Measurements from ENCODE around the gene MAGEA6. TPM values are rescaled to one million over a fixed set of nuclear protein-coding genes. Genes with fewer than 3 reads are reported as not detected.
A peak's percentile ranks its signal among the peaks of the same experiment; 100 is the strongest.
"Not testable (repeated sequence)": the region's sequence is repeated elsewhere in the genome, so short reads cannot be mapped to it uniquely, and the experiment has no call there.

MAGEA6 gene
- not detected for total RNA-seq
- long read RNA-seq: 0 reads

DNA sequence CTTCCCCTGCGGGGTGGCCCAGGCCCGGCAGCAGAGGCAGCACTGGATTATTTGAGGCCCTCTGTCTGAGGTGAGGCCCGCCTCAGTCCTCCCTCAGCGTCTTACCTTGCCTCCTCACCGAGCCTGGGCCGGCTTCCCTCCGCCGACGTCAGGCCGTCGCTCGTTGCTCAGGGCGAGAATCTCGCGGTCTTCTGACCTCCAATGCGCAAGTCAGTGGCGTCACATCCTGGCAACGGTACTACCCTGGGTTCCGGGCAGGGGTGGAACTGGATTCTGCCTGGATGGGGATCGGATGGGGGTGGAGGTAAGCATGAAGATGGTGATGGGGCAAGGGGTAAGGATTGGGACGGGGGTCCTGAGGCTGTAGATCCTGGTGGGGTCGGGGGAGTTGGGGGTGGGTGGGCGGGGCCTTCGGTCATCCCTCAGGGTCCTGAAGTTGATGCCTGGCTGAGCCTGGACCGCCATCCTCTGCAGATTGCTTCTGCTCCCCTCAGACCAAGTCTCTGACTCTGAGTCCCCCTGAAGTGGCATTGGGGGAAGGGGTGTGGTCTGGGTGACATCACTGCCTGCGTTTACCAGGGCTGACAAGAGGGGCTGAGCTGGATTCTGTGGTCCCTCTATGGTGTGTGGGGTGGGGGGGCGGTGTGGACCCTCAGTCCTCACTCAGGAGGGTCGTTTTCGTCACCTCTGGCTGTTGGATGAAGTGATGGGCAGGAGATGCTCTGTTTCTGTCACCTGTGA, at the start of gene MAGEA6:
Gene MAGEA6, minus strand, starts transcription at position 141 of the 741 bp plus-strand sequence. CDS start 2,039 bp downstream, outside the sequence.
- DNase-seq (ENCODE audit: low spot score): not testable (repeated sequence)

- DNase-seq (ENCODE audit: low spot score): no peak
Measured at GRCh38 chrX:152819266-152819665, 49.8 kb upstream of the MAGEA6 start.

DNA sequence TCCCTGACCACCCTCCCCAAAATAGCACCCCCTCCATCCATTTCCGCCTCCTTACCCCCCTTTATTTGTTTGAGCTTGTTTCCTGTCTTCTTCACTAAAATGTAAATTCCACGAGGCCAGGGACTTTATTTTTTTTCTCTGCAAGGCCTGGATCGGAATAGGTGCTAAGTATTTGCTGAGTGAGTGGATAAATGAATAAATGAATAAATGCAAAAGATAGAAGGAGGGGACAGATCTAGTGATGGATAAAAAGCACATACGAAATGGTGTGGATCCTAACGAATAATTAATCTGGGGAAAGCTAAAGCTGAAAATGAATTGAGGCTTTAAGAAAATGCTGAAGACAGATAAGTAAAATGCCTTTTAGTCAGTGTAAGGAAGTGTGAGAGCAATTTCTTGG, 48.9 kb upstream of the MAGEA6 start:
- no peak for DNase-seq (ENCODE audit: low spot score)

GRCh38 chrX:152817078-152817764, 47.7 kb upstream of the MAGEA6 start:
- DNase-seq (ENCODE audit: low spot score): no peak

DNA sequence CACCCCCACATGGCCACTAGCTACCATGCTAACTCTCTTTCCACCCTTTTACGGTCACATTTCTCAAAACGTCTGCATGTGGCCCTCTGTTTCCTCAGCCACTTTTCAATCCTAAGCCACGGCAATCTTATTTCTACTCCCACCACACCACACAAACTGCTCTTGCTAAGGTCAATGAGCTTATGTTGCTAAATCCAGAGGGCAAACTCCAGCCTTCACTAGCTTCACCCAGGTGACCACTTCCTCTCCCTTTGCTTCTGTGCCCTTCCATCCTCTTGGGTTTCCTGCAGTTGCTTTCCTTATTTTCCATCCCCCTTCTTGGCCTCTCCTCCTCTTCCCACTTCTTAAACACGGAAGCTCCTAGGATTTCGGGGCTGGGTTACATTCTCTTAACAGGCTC, 44.6 kb upstream of the MAGEA6 start:
- no peak for DNase-seq (ENCODE audit: low spot score)

DNA sequence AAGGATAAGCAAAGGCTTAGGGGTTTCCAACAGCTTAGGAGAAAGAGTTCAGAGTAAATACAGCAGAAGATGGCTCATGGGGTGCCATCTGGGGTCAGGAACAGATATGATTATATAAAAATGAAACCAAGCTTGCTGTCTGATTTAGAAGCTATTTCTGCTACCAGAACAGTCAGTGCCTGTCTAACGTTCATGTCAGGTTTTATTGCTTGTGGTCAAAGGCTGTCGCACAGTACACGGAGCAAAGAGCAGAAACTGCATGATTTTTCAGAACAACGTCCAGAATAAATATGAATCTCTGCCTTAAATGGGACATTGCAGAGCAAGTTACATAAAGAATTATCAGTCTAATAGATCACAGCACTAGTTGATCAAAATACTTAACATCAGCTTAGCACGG, 43.7 kb upstream of the MAGEA6 start:
- DNase-seq (ENCODE audit: low spot score): no peak

DNA sequence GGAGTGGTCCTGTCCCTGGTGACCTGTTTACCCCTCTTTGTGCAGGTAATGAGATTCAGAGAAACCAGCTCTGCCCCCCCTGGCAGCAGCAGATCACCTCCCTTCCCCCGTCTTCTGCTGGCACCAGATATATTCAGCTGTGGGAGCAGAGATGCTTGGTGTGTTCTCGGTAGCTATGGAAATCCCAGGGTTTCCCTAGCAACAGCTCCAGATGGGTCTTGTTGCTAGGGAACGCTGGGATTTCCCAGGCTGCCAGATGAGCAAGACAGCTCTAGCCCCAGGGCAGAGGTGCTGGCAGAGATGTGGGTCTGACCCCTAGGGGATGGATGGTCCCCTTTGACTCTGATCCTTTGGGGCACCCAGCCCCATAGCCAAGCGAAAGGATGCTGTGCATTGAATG, 40.9 kb upstream of the MAGEA6 start:
- no peak for DNase-seq (ENCODE audit: low spot score)

GRCh38 chrX:152806035-152806434, 36.5 kb upstream of the MAGEA6 start:
- no peak for DNase-seq (ENCODE audit: low spot score)

GRCh38 chrX:152798945-152799344, 29.5 kb upstream of the MAGEA6 start:
- no peak for DNase-seq (ENCODE audit: low spot score)

GRCh38 chrX:152787062-152787461, 17.6 kb upstream of the MAGEA6 start:
- DNase-seq (ENCODE audit: low spot score): not testable (repeated sequence)

DNA sequence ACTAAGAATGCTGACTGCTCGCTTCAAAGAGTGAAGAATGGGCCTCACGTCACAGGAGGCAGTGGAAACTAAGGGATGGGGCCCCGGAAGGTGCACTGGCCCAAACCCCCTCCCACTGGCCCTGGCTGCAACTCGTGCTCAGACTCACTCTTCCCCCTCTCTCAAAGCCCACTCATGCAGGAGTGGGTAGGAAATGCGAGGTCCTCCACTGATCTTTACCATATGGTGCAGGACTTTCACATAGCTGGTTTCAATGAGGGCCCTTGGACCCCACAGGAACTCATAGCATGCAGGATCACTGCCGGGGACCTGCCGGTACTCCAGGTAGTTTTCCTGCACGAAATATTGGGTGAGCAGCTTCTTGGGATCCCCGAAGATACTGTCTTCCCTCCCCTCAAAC, 2.9 kb downstream of the MAGEA6 start:
- DNase-seq (ENCODE audit: low spot score): peak; percentile 85

GRCh38 chrX:152761582-152761981, 7.9 kb downstream of the MAGEA6 start:
- not testable (repeated sequence) for DNase-seq (ENCODE audit: low spot score)

DNA sequence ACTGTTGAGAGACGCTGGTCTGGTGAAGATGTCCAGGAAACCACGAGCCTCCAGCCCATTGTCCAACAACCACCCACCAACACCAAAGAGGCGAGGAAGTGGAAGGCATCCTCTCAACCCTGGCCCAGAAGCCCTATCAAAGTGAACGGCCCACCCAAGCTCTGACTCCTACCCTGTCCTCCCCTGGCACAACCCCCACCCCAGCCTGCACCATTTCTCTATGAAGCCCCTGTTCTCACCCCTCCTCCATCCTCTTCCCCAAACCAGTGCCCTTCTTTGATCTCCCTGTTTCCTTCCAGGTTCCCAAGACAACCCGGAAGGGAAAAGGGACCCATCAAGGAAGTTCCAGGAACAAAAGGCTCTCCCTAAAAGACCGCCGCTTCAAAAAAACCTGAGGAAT, 9.9 kb downstream of the MAGEA6 start:
- DNase-seq (ENCODE audit: low spot score): not testable (repeated sequence)

- DNase-seq (ENCODE audit: low spot score): not testable (repeated sequence)
Measured at GRCh38 chrX:152758918-152759317, 10.6 kb downstream of the MAGEA6 start, which contains the start of gene CSAG3. Gene CSAG3, plus strand, starts transcription at chrX:152759218.

GRCh38 chrX:152754871-152755270, 14.6 kb downstream of the MAGEA6 start:
- not testable (repeated sequence) for DNase-seq (ENCODE audit: low spot score)

- not testable (repeated sequence) for DNase-seq (ENCODE audit: low spot score)
Measured at GRCh38 chrX:152753686-152754650, 15.5 kb downstream of the MAGEA6 start, which contains the start of gene MAGEA2. Gene MAGEA2, minus strand, starts transcription at chrX:152753842. Its CDS starts 2,479 bp downstream, at chrX:152751363.

GRCh38 chrX:152738560-152738959, 30.9 kb downstream of the MAGEA6 start:
- DNase-seq (ENCODE audit: low spot score): no peak

DNA sequence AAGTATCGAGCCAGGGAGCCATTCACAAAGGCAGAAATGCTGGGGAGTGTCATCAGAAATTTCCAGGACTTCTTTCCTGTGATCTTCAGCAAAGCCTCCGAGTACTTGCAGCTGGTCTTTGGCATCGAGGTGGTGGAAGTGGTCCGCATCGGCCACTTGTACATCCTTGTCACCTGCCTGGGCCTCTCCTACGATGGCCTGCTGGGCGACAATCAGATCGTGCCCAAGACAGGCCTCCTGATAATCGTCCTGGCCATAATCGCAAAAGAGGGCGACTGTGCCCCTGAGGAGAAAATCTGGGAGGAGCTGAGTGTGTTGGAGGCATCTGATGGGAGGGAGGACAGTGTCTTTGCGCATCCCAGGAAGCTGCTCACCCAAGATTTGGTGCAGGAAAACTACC, 33.0 kb downstream of the MAGEA6 start:
- peak; percentile 82 for DNase-seq (ENCODE audit: low spot score)

- peak; percentile 67 for DNase-seq (ENCODE audit: low spot score)
Measured at GRCh38 chrX:152735860-152736511, 33.5 kb downstream of the MAGEA6 start.

DNA sequence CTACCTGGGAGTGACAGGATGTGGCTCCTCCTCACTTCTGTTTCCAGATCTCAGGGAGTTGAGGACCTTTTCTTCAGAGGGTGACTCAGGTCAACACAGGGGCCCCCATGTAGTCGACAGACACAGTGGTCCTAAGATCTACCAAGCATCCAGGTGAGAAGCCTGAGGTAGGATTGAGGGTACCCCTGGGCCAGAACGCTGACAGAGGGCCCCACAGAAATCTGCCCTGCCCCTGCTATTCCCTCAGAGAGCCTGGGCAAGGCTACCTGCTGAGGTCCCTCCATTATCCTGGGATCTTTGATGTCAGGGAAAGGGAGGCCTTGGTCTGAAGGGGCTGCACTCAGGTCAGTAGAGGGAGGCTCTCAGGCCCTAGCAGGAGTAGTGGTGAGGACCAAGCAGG, 34.4 kb downstream of the MAGEA6 start:
- DNase-seq (ENCODE audit: low spot score): peak; percentile 59
